Trophoblast cell (in vitro differentiated cells and primary cell): ENCODE measurements around the gene B3GALNT1.

Source experiments
- DNase-seq, 2 donors: peaks; one replicate each; pipeline ENCODE4 v3.0.0-alpha.2; 2016
- H2AFZ ChIP-seq: 2 replicates; pipeline ENCODE4 v1.6.1; 2013; ENCODE audit warnings: low read length, moderate library complexity, mild to moderate bottlenecking; ENCODE audit not compliant: insufficient read depth, poor library complexity
- H2AK5ac ChIP-seq: 2 replicates; pipeline ENCODE4 v1.6.1; 2013; ENCODE audit warnings: mild to moderate bottlenecking, low read length
- H2BK120ac ChIP-seq: 2 replicates; pipeline ENCODE4 v1.6.1; 2013; ENCODE audit warnings: low read length, mild to moderate bottlenecking, moderate library complexity; ENCODE audit not compliant: insufficient read depth, poor library complexity
- H2BK12ac ChIP-seq: 2 replicates; pipeline ENCODE4 v1.6.1; 2013; ENCODE audit warnings: mild to moderate bottlenecking, low read length, moderate library complexity
- H2BK5ac ChIP-seq: 2 replicates; pipeline ENCODE4 v1.6.1; 2013; ENCODE audit warnings: low read length, low read depth, moderate library complexity, mild to moderate bottlenecking; ENCODE audit not compliant: poor library complexity
- H3K14ac ChIP-seq: 2 replicates; pipeline ENCODE4 v1.6.1; 2013; ENCODE audit warnings: mild to moderate bottlenecking, low read length
- H3K18ac ChIP-seq: 2 replicates; pipeline ENCODE4 v1.6.1; 2013; ENCODE audit warnings: mild to moderate bottlenecking, low read length
- H3K23ac ChIP-seq: 2 replicates; pipeline ENCODE4 v1.6.1; 2013; ENCODE audit warnings: low read length
- H3K27ac ChIP-seq: 2 replicates; pipeline ENCODE4 v1.5.1; 2013; ENCODE audit warnings: low read depth, mild to moderate bottlenecking, inconsistent platforms, low read length, moderate library complexity
- H3K27me3 ChIP-seq: 2 replicates; pipeline ENCODE4 v1.6.1; 2013; ENCODE audit warnings: inconsistent platforms, mild to moderate bottlenecking, low read length, moderate library complexity; ENCODE audit not compliant: insufficient read depth
- H3K36me3 ChIP-seq, 2 experiments: 1 replicate in 1 of 2; 2 replicates in 1 of 2; pipeline ENCODE4 v1.6.1; 2013; ENCODE audit warnings: low read length in 2 of 2, mild to moderate bottlenecking in 2 of 2, moderate library complexity in 1 of 2; ENCODE audit not compliant: insufficient read depth in 2 of 2, control insufficient read depth in 1 of 2
- H3K4ac ChIP-seq: 2 replicates; pipeline ENCODE4 v1.6.1; 2013; ENCODE audit warnings: low read depth, mild to moderate bottlenecking, low read length, moderate library complexity
- H3K4me1 ChIP-seq, 2 experiments: 1 replicate in 1 of 2; 2 replicates in 1 of 2; pipeline ENCODE4 v1.6.1; 2013; ENCODE audit warnings: low read length in 2 of 2, mild to moderate bottlenecking in 2 of 2, moderate library complexity in 1 of 2; ENCODE audit not compliant: insufficient read depth in 2 of 2, control insufficient read depth in 1 of 2
- H3K4me2 ChIP-seq: 2 replicates; pipeline ENCODE4 v1.6.1; 2013; ENCODE audit warnings: inconsistent platforms, mild to moderate bottlenecking, low read length, moderate library complexity
- H3K4me3 ChIP-seq: 2 replicates; pipeline ENCODE4 v1.5.1; 2013; ENCODE audit warnings: mild to moderate bottlenecking, low read depth, low read length, inconsistent platforms
- H3K79me1 ChIP-seq: one replicate; pipeline ENCODE4 v1.6.1; 2013; ENCODE audit warnings: low read length
- H3K79me2 ChIP-seq: 2 replicates; pipeline ENCODE4 v1.6.1; 2013; ENCODE audit warnings: low read length, mild to moderate bottlenecking; ENCODE audit not compliant: control insufficient read depth, insufficient read depth, poor library complexity
- H3K9ac ChIP-seq: 2 replicates; pipeline ENCODE4 v1.6.1; 2013; ENCODE audit warnings: mild to moderate bottlenecking, low read length
- H3K9me3 ChIP-seq: 2 replicates; pipeline ENCODE4 v1.6.1; 2013; ENCODE audit warnings: low read depth, mild to moderate bottlenecking, control low read depth, inconsistent platforms, low read length; ENCODE audit not compliant: insufficient read depth
- H4K12ac ChIP-seq: 2 replicates; pipeline ENCODE4 v1.6.1; 2013; ENCODE audit warnings: low read depth, mild to moderate bottlenecking, low read length, moderate library complexity
- H4K8ac ChIP-seq: 2 replicates; pipeline ENCODE4 v1.6.1; 2013; ENCODE audit warnings: low read depth, mild to moderate bottlenecking, low read length, moderate library complexity
- H4K91ac ChIP-seq: one replicate; pipeline ENCODE4 v1.6.1; 2013; ENCODE audit warnings: low read depth, mild to moderate bottlenecking, low read length, moderate library complexity
- WGBS: extraction: QIAGEN DNeasy Blood & Tissue Kit; methylation state at CpG from one replicate; pipeline ENCODE4 v1.1.7; 2013; ENCODE audit warnings: missing lambda C conversion rate; ENCODE audit not compliant: insufficient read length, insufficient coverage; ENCODE audit errors: extremely low coverage; 5-methylcytosine and 5-hydroxymethylcytosine counted together

The B3GALNT1 gene

DNA sequence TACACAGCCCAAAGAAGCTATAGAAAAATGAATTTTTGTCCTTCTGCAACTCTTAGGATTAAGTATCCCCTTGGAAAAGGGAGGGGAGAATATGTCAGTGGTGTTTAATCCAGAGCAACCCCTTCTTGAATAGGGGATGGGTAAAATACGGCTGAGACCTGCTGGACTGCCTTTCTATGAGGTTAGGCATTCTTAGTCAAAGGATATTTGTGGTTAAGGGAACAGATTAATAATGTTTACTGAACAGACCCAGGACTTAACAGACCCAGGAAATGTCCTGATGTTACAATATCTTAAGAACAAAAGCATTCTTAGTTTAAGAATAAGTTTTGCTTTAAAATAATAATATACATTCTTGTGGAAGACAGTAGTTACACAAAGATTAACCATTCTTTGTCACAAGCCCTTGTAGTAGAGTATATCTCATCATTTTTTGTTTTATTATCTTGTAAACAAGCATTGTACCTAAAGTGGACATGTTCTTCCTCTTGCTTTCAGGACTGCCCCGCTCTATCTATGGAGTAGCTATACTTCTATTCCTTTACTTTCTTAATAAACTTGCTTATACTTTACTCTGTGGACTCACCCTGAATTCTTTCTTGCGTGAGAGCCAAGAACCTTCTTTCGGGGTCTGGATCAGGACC is 43.8 kb upstream of the B3GALNT1 start:
- Histone ChIP-seq H2AFZ (no peak overlapping the region), H3K18ac (no peak overlapping the region), H3K4me3 (no peak overlapping the region), H3K14ac (no peak overlapping the region), H3K27me3 (no peaks in the 10 kb centered on the region), H4K91ac (no peak overlapping the region), H2BK120ac (no peak overlapping the region), H4K12ac (no peak overlapping the region), H3K79me1 (no peaks in the 10 kb centered on the region), H3K36me3 (no peaks in the 10 kb centered on the region), H3K27ac (no peak overlapping the region), H3K79me2 (no peaks in the 10 kb centered on the region), H2AK5ac (no peak overlapping the region), H3K4me1 (peaks cover 0 to 2% of the 10 kb centered on the region in 2 experiments), H3K23ac (no peak overlapping the region), H2BK5ac (no peak overlapping the region), H3K4me2 (no peak overlapping the region), H3K9ac (no peak overlapping the region), H2BK12ac (no peak overlapping the region), H3K4ac (no peak overlapping the region), H3K9me3 (no peaks in the 10 kb centered on the region), H4K8ac (no peak overlapping the region)
- no peak for DNase-seq
- no CpG with 5 or more reads among the region's 4 CpGs for WGBS

DNA sequence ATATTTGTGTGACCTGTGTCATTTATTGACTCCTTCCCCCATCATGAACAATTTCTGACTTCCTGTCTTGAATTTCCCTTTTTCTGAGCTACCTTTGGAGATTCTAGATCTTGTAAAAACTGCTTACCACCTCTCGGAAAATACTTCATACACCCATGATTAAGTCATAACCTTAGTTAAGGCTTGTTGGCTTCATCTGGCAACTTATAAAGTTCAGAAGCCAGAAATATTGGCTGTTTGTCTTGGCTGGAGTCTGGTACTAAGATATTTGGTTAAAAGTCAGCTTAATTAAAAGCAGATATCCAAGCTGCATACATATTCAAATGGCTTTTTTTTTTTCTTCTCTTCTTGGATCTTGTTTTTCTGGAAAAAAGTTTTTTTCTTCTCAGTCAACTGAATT is 37.3 kb upstream of the B3GALNT1 start:
- Histone ChIP-seq H3K9ac (no peak overlapping the region), H3K4me1 (peaks cover 0 to 5% of the 10 kb centered on the region in 2 experiments), H3K27me3 (no peaks in the 10 kb centered on the region), H3K36me3 (no peaks in the 10 kb centered on the region), H3K9me3 (no peaks in the 10 kb centered on the region), H4K12ac (no peak overlapping the region), H3K79me1 (peaks cover 1% of the 10 kb centered on the region), H2AFZ (no peak overlapping the region), H2BK5ac (no peak overlapping the region), H4K91ac (no peak overlapping the region), H3K4me2 (no peak overlapping the region), H3K23ac (no peak overlapping the region), H3K4ac (no peak overlapping the region), H4K8ac (no peak overlapping the region), H3K27ac (no peak overlapping the region), H3K79me2 (no peaks in the 10 kb centered on the region), H2BK12ac (no peak overlapping the region), H3K4me3 (no peak overlapping the region), H3K18ac (no peak overlapping the region), H2AK5ac (no peak overlapping the region), H3K14ac (no peak overlapping the region), H2BK120ac (no peak overlapping the region)
- DNase-seq = no peak
- no CpG with 5 or more reads among the region's 1 CpG for WGBS

DNA sequence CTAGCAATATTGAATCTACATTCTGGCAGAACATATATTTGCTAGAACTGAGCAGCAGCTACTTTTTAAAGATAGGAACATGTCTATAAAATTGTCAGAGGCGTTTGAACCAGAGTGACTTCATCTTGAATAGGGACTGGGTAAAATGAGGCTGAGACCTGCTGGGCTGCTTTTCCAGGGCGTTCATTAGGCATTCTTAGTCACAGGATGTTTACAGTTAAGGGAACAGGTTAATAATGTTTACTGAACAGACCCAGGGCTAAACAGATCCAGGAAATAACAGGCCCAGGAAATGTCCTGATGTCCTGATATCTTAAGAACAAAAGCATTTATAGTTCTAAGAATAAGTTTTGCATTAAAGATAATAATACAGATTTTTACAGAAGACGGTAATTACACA is 34.5 kb upstream of the B3GALNT1 start:
- no peak overlapping the region for H4K8ac ChIP-seq
- H3K18ac ChIP-seq = no peak overlapping the region
- no peak overlapping the region for H3K4me3 ChIP-seq
- H4K12ac ChIP-seq = no peak overlapping the region
- no peak overlapping the region for H3K9ac ChIP-seq
- WGBS = no CpG with 5 or more reads among the region's 3 CpGs
- H3K9me3 ChIP-seq = no peaks in the 10 kb centered on the region
- no peak overlapping the region for H3K4ac ChIP-seq
- no peak overlapping the region for H3K4me2 ChIP-seq
- H2AK5ac ChIP-seq = no peak overlapping the region
- H3K36me3 ChIP-seq = no peaks in the 10 kb centered on the region
- no peak overlapping the region for H2BK5ac ChIP-seq
- DNase-seq = no peak
- no peak overlapping the region for H4K91ac ChIP-seq
- peaks cover 1% of the 10 kb centered on the region for H3K79me1 ChIP-seq
- no peak overlapping the region for H2BK120ac ChIP-seq
- H3K23ac ChIP-seq = no peak overlapping the region
- no peak overlapping the region for H2AFZ ChIP-seq
- H3K4me1 ChIP-seq = peaks cover 0 to 5% of the 10 kb centered on the region in 2 experiments
- no peaks in the 10 kb centered on the region for H3K27me3 ChIP-seq
- no peak overlapping the region for H3K14ac ChIP-seq
- H2BK12ac ChIP-seq = no peak overlapping the region
- no peak overlapping the region for H3K27ac ChIP-seq
- no peaks in the 10 kb centered on the region for H3K79me2 ChIP-seq

DNA sequence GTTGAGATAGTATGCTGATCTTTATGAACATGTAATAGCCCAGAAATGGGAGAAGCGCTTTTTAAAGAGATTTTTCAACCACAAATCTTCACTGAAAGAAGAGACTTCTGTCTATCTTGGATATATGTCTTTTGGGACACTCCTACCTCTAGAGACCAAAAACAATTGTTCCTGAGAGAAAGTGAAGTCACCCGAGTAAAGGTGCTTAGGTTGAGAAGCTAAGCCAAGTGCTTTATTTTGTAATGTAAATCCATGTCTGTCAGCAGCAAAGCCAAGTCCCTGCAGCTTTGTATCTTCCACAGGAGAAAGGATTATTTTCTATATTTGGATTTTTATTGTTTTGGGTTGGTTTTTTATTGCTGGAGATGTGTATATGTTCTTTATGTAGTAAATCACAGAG is 32.1 kb upstream of the B3GALNT1 start:
- WGBS = no CpG with 5 or more reads among the region's 2 CpGs
- no peak overlapping the region for H2AK5ac ChIP-seq

More for the DNA sequence above, 32.1 kb upstream of the B3GALNT1 start:
- Histone ChIP-seq H3K79me2 (no peaks in the 10 kb centered on the region), H3K79me1 (peaks cover 1% of the 10 kb centered on the region), H3K27ac (no peak overlapping the region), H3K4me1 (peaks cover 0 to 5% of the 10 kb centered on the region in 2 experiments), H3K9me3 (no peaks in the 10 kb centered on the region), H3K9ac (no peak overlapping the region), H2BK120ac (no peak overlapping the region), H4K12ac (no peak overlapping the region), H2BK12ac (no peak overlapping the region), H3K4me3 (no peak overlapping the region), H2BK5ac (no peak overlapping the region), H4K91ac (no peak overlapping the region), H3K4ac (no peak overlapping the region), H3K18ac (no peak overlapping the region), H4K8ac (no peak overlapping the region), H3K4me2 (no peak overlapping the region), H3K27me3 (no peaks in the 10 kb centered on the region), H2AFZ (no peak overlapping the region), H3K36me3 (no peaks in the 10 kb centered on the region), H3K14ac (no peak overlapping the region), H3K23ac (no peak overlapping the region)
- no peak for DNase-seq
